ENCODE data around the gene KAT7. TPM values are rescaled to one million over a fixed set of nuclear protein-coding genes. Genes with fewer than 3 reads are reported as not detected.

The KAT7 gene
- total RNA-seq, 2 experiments from 2014 or later: 61.2 to 66.6 TPM

GRCh38 chr17:49861150-49861884, 72.8 kb downstream of the KAT7 start:
- Mint-ChIP-seq H3K4me1 (ENCODE audit: low read depth) (peaks cover 5% of the 10 kb centered on the region), H3K9me3 (no peaks in the 10 kb centered on the region), H3K27me3 (peaks cover 2% of the 10 kb centered on the region), H3K4me3 (no peak overlapping the region), H3K36me3 (ENCODE audit: low read depth) (no peaks in the 10 kb centered on the region), H3K27ac (no peak overlapping the region)
- DNase-seq (peak; percentile 74), ATAC-seq (peak; percentile 82)
- ChIA-PET POLR2A (interaction anchor here (1.5 kb wide), 1 partner anchor 9 kb away, joined by 5 read pairs; no protein-coding TSS in a partner anchor), CTCF (interaction anchor here (0.7 to 11.8 kb wide), 13 partner anchors 9 to 159 kb away, joined by 3 to 172 read pairs (median 4); no protein-coding TSS in a partner anchor)
- TF ChIP-seq CTCF (IDR thresholded peaks at IDR 0.05): peak; percentile 97
- intact Hi-C loops (cut with micrococcal nuclease): no loop called here

- Mint-ChIP-seq H3K27ac (no peak overlapping the region), H3K36me3 (ENCODE audit: low read depth) (no peaks in the 10 kb centered on the region), H3K27me3 (peaks cover 2% of the 10 kb centered on the region), H3K9me3 (no peaks in the 10 kb centered on the region), H3K4me3 (no peak overlapping the region), H3K4me1 (ENCODE audit: low read depth) (peaks cover 5% of the 10 kb centered on the region)
- ChIA-PET CTCF (interaction anchor here (1.3 to 11.8 kb wide), 5 partner anchors 9 to 139 kb away, joined by 3 to 172 read pairs (median 4); no protein-coding TSS in a partner anchor), POLR2A (no interaction called here)
- ATAC-seq (no peak), DNase-seq (no peak)
- TF ChIP-seq CTCF (IDR thresholded peaks at IDR 0.05): no peak
- intact Hi-C loops (cut with micrococcal nuclease): no loop called here
Measured at GRCh38 chr17:49862781-49863331, 74.4 kb downstream of the KAT7 start.

- no peaks in the 10 kb centered on the region for H3K9me3 Mint-ChIP-seq
- ChIA-PET POLR2A (interaction anchor here (1.4 kb wide), 1 partner anchor 86 kb away, joined by 4 read pairs; no protein-coding TSS in a partner anchor), CTCF (interaction anchor here (11.8 kb wide), 1 partner anchor 132 kb away, joined by 172 read pairs; no protein-coding TSS in a partner anchor)
- no peak for DNase-seq
- H3K36me3 Mint-ChIP-seq (ENCODE audit: low read depth): no peaks in the 10 kb centered on the region
- H3K27ac Mint-ChIP-seq: no peak overlapping the region
- peaks cover 2% of the 10 kb centered on the region for H3K27me3 Mint-ChIP-seq
- no peak overlapping the region for H3K4me3 Mint-ChIP-seq
- H3K4me1 Mint-ChIP-seq (ENCODE audit: low read depth): peaks cover 4% of the 10 kb centered on the region
- ATAC-seq: no peak
- TF ChIP-seq CTCF (IDR thresholded peaks at IDR 0.05): no peak
- intact Hi-C loops (cut with micrococcal nuclease): no loop called here
Measured at GRCh38 chr17:49866019-49866380, 77.5 kb downstream of the KAT7 start.

GRCh38 chr17:49866882-49867413, 78.5 kb downstream of the KAT7 start:
- Mint-ChIP-seq H3K4me3 (no peak overlapping the region), H3K4me1 (ENCODE audit: low read depth) (peaks cover 2% of the 10 kb centered on the region), H3K27ac (no peak overlapping the region), H3K36me3 (ENCODE audit: low read depth) (no peaks in the 10 kb centered on the region), H3K27me3 (peaks cover 2% of the 10 kb centered on the region), H3K9me3 (no peaks in the 10 kb centered on the region)
- ChIA-PET POLR2A (interaction anchor here (1.4 kb wide), 1 partner anchor 86 kb away, joined by 4 read pairs; no protein-coding TSS in a partner anchor), CTCF (no interaction called here)
- DNase-seq (no peak), ATAC-seq (no peak)
- intact Hi-C loops (cut with micrococcal nuclease): no loop called here
- TF ChIP-seq CTCF (IDR thresholded peaks at IDR 0.05): no peak

GRCh38 chr17:49869038-49869374, 80.5 kb downstream of the KAT7 start:
- CTCF ChIA-PET: interaction anchor here (1.1 kb wide), 1 partner anchor 130 kb away, joined by 3 read pairs; no protein-coding TSS in a partner anchor
- H3K9me3 Mint-ChIP-seq: no peaks in the 10 kb centered on the region
- intact Hi-C loops (cut with micrococcal nuclease): no loop called here

More at GRCh38 chr17:49869038-49869374, 80.5 kb downstream of the KAT7 start:
- H3K4me1 Mint-ChIP-seq (ENCODE audit: low read depth): peaks cover 17% of the 10 kb centered on the region
- no peak overlapping the region for H3K27ac Mint-ChIP-seq
- TF ChIP-seq CTCF (IDR thresholded peaks at IDR 0.05): no peak
- DNase-seq (no peak), ATAC-seq (no peak)
- POLR2A ChIA-PET: no interaction called here
- H3K27me3 Mint-ChIP-seq: no peaks in the 10 kb centered on the region
- H3K36me3 Mint-ChIP-seq (ENCODE audit: low read depth): no peaks in the 10 kb centered on the region
- H3K4me3 Mint-ChIP-seq: no peak overlapping the region
